HG03280 (cell line): ENCODE data around the gene ADCYAP1R1.

Source experiments
- ATAC-seq: cut with Tn5 transposase; IDR thresholded peaks from one replicate; pipeline ENCODE4 v1.9.1; 2021; ENCODE audit warnings: mild to moderate bottlenecking, moderate library complexity; ENCODE audit not compliant: unreplicated experiment

Gene ADCYAP1R1

DNA sequence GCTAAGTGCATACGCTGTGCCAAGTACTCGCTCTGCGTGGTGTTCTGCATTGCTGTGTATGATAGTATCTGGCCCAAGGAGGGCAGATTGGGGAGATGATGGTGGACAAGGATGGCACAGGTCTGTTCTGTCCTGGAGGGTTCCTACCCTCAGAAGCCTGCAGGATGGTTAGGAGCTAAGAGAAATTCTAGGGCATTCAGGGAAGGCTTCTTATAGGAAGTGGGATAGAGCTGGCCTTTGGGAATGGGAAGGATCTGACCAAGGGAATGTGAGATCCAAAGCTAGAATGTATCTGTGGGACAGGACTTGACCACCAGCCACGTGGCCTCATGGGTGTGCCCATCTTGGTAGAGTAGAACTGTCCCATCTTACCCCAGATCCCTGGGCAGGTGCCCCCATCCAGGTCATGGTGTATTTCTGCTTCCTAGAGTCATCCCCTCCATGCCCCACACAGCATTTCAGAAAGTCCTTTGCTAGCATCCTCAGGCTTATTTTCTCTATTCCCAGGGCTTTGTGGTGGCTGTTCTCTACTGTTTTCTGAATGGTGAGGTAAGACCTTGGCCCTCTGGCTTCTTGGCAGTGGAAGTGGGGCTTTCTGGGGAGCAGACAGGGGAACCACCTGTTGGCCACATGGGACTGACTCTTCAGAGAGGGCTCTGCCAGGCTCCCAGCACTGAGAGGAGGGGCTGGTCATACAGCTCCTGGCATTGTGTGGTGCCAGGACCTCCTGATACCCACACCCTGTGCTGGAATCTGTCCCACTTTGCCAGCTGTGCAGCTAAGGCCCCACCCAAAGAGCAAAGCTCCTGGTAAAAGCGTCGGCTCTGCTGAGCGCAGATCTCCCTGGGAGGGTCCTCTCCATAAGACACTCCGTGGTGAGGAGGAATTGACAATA is 52.5 kb downstream of the ADCYAP1R1 start:
- ATAC-seq = no peak

- no peak for ATAC-seq
These were observed 53.3 kb downstream of the ADCYAP1R1 start for GRCh38 chr7:31105256-31105950.

DNA sequence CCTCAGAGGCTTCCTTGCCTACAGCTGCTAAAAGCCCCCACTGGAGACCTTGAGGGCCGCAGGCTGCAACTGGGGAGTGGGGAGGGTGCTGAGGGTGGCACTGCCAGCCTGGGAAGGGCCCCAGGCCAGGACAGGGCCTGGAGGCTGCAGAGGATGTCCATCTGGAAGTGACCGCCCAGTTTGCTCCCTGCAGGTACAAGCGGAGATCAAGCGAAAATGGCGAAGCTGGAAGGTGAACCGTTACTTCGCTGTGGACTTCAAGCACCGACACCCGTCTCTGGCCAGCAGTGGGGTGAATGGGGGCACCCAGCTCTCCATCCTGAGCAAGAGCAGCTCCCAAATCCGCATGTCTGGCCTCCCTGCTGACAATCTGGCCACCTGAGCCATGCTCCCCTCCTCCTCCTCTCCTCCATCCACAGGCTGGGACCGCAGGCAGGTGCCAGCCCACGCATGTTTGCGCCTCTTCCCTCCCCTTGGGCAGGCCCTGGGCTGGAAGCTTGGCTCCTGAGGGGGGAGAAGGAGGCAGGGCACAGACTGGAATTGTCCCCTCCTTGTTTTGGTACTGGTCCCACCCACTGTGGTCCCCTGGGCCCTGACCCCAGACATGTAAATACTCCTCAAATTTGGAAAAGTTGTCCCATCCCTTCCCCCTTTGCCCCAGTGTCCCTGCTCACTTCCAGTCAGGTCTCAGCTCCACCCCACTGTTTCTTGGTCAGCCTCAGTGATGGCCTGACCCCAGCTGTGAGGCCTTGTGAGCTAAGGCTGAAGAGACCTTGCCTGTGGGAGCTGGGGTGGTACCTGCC is 54.4 kb downstream of the ADCYAP1R1 start:
- no peak for ATAC-seq

- ATAC-seq = no peak
These were observed 55.3 kb downstream of the ADCYAP1R1 start for GRCh38 chr7:31107106-31108090.

DNA sequence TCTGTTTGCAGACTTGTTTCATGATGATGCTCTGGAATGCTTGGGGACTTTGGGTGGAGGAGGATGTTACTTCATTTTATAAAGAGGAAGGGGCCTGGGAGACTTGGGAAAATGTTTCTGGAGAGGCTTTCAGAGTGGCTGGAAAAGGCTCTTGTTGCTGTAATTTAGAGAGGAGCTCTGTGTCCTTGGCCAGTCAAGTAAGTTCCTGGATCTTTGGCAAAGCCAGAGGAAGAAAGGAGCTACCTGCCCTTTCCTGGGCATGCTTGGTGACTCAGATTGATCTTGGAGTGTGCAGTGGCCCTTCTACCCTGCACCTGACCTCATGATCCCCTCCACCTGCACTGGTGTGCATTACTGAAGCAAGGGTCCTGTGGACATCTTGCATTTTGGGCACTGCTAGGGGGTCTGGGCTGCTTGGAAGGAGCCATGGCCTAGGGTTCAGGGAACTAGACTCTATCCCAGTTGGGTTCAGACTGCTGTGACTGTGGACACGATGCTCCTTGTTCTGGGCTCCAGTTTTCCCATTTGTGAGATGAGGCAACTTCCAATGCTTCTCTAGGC is 56.1 kb downstream of the ADCYAP1R1 start:
- ATAC-seq = no peak

DNA sequence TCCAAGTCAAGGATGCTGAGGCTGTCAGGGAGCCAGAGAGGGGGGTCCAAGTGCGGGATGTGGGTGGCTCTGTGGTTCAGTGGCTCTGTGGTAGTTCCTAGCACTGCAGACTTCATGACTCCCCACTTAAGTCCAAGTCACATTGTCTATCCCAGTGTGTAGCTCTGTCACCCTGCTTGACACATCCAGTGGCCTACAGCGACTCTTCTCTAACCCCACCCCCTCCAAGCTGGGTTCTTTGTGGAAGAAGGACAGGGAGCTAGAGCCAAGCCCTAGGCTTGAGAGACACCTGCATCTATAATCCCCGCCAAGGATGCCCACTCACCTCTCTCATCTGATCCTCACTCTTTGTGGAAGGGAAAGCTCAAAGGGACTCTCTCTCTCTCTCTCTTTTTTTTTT is 57.6 kb downstream of the ADCYAP1R1 start:
- ATAC-seq = no peak

GRCh38 chr7:31110331-31111108 is 58.4 kb downstream of the ADCYAP1R1 start:
- no peak for ATAC-seq

DNA sequence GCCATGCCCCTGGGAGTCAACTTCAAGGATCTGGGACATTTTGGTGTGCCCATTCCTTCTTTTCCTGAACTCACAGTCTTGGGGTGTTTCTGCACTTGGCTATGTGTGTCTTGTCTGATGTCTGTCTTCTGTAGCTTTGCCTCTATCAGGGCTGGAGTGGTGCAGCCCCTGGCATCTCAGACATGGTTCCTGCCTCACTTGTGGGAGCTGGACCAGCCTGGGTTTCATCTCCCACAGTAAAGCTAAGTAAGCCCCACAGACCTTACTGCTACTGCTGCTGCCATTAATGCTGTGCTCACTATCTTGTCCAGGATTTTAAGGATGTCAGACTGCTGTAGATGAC is 59.0 kb downstream of the ADCYAP1R1 start:
- ATAC-seq = no peak

DNA sequence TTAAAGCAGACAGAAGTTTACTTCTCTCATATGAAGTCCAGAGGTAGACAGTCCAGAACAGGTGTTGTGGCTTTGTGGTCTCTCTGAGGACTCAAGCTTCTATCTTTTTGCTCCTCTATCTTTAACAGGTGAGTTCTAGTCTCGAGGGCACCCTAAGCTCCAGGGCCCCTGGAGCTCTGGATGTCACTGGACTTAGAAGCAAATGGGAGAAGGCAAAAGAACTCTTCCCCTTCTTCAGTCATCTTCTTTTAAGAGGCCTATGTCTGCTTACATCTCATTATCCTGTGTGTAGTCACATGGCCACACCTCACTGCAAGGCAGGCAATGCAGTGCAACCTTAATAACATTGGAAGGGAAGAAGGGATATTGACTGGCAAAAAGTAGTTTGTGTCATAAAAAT is 61.6 kb downstream of the ADCYAP1R1 start:
- ATAC-seq = no peak

DNA sequence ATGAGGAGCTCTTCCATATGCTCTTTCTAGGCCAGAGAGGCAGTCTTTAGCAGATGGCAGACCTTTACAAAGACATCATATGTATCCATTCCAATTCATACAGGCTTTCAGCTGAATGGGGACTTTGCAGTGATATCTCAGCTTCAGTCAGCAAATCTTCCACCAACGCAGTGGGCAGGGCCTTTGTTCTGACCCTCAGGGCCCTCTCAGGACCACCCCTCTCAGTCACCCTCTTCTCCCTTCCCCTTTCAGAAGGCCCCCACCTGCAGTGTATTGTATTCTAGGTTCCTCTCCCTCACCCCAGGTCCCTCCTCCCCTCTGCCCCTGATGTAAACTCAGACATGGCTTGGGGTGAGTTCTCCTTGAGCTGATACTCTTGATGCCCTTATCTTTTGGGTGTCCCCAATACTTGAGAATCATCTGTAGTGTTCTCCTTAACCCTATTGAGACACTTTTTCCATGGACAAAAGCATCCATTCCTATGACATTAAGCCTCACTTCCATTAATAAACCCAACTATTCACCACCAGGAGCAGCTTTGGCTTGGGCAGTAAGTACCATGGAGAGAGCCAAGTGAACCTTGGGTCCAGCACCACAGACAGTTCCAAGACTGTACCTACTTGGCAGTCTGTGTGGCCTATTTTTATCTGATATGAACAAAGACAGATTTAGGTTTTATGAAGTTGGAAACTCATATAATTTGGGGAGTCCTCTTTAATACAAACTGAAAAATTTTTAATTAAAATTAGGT is 62.7 kb downstream of the ADCYAP1R1 start:
- no peak for ATAC-seq

GRCh38 chr7:31116615-31117014 is 64.5 kb downstream of the ADCYAP1R1 start:
- ATAC-seq = no peak

GRCh38 chr7:31119249-31119648 is 67.1 kb downstream of the ADCYAP1R1 start:
- ATAC-seq = no peak

DNA sequence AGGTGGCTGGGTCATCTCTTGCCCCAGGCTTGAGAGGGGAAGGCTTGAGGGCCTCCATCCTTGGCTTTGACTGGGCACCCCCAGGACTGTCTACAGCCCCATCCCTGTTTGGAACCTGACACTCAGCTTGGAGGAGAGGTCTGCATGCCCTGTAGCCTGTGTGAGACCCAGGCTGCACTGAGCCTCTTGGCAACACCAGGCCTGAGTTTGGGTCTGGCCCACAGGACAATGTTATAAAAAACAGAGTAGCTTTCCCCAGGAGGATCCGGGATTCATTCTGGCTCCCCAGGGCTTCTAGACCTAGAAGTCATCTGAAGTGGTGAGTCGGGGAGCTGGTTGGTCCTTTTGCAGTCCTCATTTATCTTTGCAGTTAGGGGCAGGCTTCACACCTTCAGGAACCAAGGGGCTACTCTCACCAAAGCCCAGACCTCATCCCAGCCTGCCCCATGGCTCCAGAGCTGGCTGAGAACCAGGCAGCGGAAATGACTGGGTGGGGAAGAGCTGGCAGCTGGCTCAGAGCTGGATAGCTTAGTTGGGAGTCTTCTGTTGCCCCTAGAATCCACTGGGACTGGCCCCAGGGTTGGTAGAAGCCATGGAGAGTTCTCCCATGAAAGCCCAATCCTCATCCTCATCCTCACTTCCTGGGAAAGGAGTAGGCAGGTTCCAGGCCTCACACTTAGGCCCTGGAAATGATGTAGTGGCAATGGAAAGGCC is 68.8 kb downstream of the ADCYAP1R1 start:
- no peak for ATAC-seq

GRCh38 chr7:31121601-31122000 is 69.5 kb downstream of the ADCYAP1R1 start:
- ATAC-seq = no peak

DNA sequence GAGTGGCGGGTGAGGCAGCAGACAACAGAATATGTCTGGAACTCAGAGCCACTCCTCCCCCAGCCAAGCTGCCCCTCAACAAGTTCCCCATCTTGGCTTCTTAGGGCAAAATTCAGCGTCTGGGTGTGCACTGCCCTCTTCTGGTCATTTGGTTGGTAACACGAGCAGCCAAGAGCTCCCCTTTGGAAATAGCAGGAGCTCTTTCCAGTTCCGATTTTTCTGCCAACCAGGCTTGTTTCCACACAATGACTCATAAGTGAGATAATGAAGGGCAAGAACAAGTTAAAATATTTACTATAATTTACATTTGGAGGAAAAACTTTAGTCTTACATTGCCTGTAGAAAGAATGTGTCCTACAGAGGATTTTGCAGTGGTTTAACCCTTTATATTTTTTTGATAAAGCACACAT is 70.5 kb downstream of the ADCYAP1R1 start:
- ATAC-seq = no peak

- ATAC-seq = no peak
These were observed 71.2 kb downstream of the ADCYAP1R1 start for GRCh38 chr7:31123321-31123720.

DNA sequence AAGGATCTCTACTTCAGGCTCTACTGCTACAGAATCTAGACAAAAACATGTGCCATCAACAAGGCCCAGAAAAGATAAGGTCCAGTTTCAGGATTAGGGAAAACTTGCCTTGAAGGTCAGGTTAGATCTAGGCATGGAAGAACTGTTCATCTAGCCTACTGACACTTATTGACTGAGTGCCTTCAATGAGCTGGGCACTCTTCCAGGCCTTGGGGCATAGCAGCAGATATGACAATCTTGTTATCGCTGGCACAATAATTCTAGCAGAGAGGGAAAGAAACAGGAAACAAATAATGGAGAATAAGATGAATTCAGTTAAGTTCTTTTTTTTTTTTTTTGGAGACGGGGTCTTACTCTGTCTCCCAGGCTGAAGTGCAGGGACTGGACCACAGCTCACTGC is 71.6 kb downstream of the ADCYAP1R1 start:
- no peak for ATAC-seq

DNA sequence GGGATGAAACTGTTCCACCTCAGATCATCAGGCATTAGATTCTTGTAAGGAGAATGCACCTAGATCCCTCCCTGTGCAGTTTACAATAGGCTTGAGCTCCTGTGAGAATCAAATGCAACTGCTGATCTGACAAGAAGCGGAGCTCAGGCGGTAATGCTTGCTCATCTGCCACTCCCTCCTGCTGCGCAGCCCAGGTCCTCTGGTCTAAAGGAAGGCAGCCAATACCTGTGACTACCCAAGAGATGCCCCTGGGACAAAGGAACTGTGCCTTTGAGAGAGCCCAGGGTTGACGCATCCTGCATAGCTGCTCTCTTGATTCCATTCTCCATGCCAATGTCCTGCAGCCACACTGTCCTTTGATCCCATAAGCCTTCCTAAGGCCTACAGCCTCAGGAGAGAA is 73.1 kb downstream of the ADCYAP1R1 start:
- ATAC-seq = no peak
